MM.1S (cell line): Measurements from ENCODE around the gene CFAP46.

Source experiments
- DNase-seq: peaks from one replicate; pipeline ENCODE4 v3.0.0-alpha.2; 2015
- H2AFZ ChIP-seq: fragments of 300-600 bp; sonication (generic); 2 replicates; pipeline ENCODE4 v1.6.0; 2016; ENCODE audit warnings: antibody characterized with exemption, low read length
- H3F3A ChIP-seq: fragments of 300-600 bp; sonication (generic); 2 replicates; pipeline ENCODE4 v1.6.1; 2016; ENCODE audit warnings: mild to moderate bottlenecking, antibody characterized with exemption, low read length, moderate library complexity, mixed read lengths; ENCODE audit not compliant: insufficient read depth
- H3K27ac ChIP-seq: fragments of 300-600 bp; sonication (generic); 2 replicates; pipeline ENCODE4 v1.5.1; 2016; ENCODE audit warnings: mild to moderate bottlenecking, low read length
- H3K27me3 ChIP-seq: fragments of 300-600 bp; sonication (generic); replicated peaks from 2 replicates; pipeline ENCODE4 v1.6.0; 2016; ENCODE audit warnings: low read length; ENCODE audit not compliant: insufficient read depth
- H3K36me3 ChIP-seq: fragments of 300-600 bp; sonication (generic); replicated peaks from 2 replicates; pipeline ENCODE4 v1.6.1; 2016; ENCODE audit warnings: mild to moderate bottlenecking, low read length, mixed read lengths; ENCODE audit not compliant: insufficient read depth
- H3K4me1 ChIP-seq: fragments of 300-600 bp; sonication (generic); 2 replicates; pipeline ENCODE4 v1.6.1; 2016; ENCODE audit warnings: low read length, mixed read lengths
- H3K4me2 ChIP-seq: fragments of 300-600 bp; sonication (generic); 2 replicates; pipeline ENCODE4 v1.6.0; 2016; ENCODE audit warnings: low read depth, low read length
- H3K4me3 ChIP-seq: fragments of 300-600 bp; sonication (generic); 2 replicates; pipeline ENCODE4 v1.5.1; 2016; ENCODE audit warnings: low read length, mixed read lengths
- H3K79me2 ChIP-seq: fragments of 300-600 bp; sonication (generic); 2 replicates; pipeline ENCODE4 v1.6.1; 2016; ENCODE audit warnings: mixed run types, low read length, mixed read lengths
- H3K9ac ChIP-seq: fragments of 300-600 bp; sonication (generic); 2 replicates; pipeline ENCODE4 v1.6.1; 2016; ENCODE audit warnings: low read length, mixed read lengths
- H3K9me2 ChIP-seq: fragments of 300-600 bp; sonication (generic); replicated peaks from 2 replicates; pipeline ENCODE4 v1.6.1; 2016; ENCODE audit warnings: mild to moderate bottlenecking, low read length, mixed read lengths; ENCODE audit not compliant: insufficient read depth
- H3K9me3 ChIP-seq: fragments of 300-600 bp; sonication (generic); replicated peaks from 2 replicates; pipeline ENCODE4 v1.6.1; 2016; ENCODE audit warnings: mild to moderate bottlenecking, low read length, mixed read lengths; ENCODE audit not compliant: insufficient read depth
- H4K20me1 ChIP-seq: fragments of 300-600 bp; sonication (generic); 2 replicates; pipeline ENCODE4 v1.6.1; 2016; ENCODE audit warnings: mild to moderate bottlenecking, low read length, moderate library complexity, mixed read lengths; ENCODE audit not compliant: insufficient read depth
- CTCF ChIP-seq: fragments of 300-600 bp; sonication (generic); IDR thresholded peaks from 2 replicates; pipeline ENCODE4 v1.5.1; 2016; ENCODE audit warnings: antibody characterized with exemption, low read length, mixed read lengths
- EZH2 ChIP-seq: fragments of 300-600 bp; sonication (generic); optimal IDR thresholded peaks from 2 replicates; pipeline ENCODE3; 2017; ENCODE audit warnings: low read depth, mild to moderate bottlenecking, antibody characterized with exemption, low read length, mixed read lengths
- EZH2phosphoT487 ChIP-seq: fragments of 300-600 bp; sonication (generic); IDR thresholded peaks from 2 replicates; pipeline ENCODE4 v1.6.1; 2018; ENCODE audit warnings: antibody characterized with exemption, low read length

The CFAP46 gene

DNA sequence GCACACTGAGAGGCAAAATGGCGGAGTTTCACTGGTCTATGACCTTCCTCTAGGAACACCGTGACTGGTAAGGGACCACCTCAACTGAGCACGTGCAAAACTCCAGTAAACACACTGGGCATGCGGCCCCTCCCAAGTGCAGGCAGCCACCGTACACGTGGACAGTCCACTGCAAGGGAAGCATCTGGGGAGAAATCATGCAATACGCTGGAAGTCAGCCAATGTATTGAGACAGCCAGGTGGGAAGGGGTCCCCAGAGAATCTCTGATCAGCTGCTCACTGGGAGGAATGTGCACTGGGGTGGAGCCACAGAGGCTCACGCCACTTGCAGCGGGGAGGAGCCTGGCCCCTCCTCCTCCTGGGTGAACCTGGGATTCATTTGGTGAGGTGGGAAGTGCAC is 49.3 kb downstream of the CFAP46 start:
- Histone ChIP-seq H3K27me3 (peaks cover 37% of the 10 kb centered on the region), H4K20me1 (no peaks in the 10 kb centered on the region)

DNA sequence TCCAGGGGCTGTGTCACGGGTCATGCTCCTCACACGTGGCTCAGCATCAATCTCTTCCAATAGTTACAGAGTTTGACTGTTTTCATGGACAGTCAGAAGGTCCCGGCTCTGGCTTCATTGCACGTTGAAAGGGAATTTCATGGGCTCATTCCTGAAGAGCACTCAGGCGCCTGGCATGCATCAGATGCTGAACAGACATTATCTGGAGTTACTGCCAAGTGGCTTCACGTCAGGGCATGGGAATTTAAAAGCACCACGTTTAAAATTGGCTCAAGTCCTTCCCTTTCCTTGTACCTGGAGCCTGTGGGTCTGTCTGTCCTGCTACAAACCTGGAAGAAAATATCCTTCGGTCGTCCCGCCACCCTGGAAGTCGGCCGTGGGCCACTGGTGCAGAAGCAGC is 50.4 kb downstream of the CFAP46 start:
- Histone ChIP-seq H3K4me1 (no peaks in the 10 kb centered on the region), H3K9me3 (no peaks in the 10 kb centered on the region), H3K27me3 (peaks cover 37% of the 10 kb centered on the region), H3K36me3 (no peaks in the 10 kb centered on the region), H3K79me2 (no peaks in the 10 kb centered on the region), H3K27ac (no peak overlapping the region), H2AFZ (no peak overlapping the region), H3K4me3 (no peak overlapping the region), H3K9me2 (no peaks in the 10 kb centered on the region), H4K20me1 (no peaks in the 10 kb centered on the region), H3K4me2 (no peak overlapping the region), H3K9ac (no peak overlapping the region), H3F3A (no peaks in the 10 kb centered on the region)
- DNase-seq: no peak
- TF ChIP-seq EZH2: no peak
- TF ChIP-seq EZH2phosphoT487: no peak
- no peak for TF ChIP-seq CTCF

More for the DNA sequence above, 49.3 kb downstream of the CFAP46 start:
- Histone ChIP-seq H3K4me3 (no peak overlapping the region), H3K9ac (no peak overlapping the region), H3K4me2 (no peak overlapping the region), H3K27ac (no peak overlapping the region), H3K36me3 (no peaks in the 10 kb centered on the region), H3K4me1 (no peaks in the 10 kb centered on the region), H3F3A (no peaks in the 10 kb centered on the region), H3K79me2 (no peaks in the 10 kb centered on the region), H3K9me2 (no peaks in the 10 kb centered on the region), H3K9me3 (no peaks in the 10 kb centered on the region), H2AFZ (no peak overlapping the region)
- no peak for TF ChIP-seq EZH2
- TF ChIP-seq EZH2phosphoT487: no peak
- no peak for TF ChIP-seq CTCF
- no peak for DNase-seq

DNA sequence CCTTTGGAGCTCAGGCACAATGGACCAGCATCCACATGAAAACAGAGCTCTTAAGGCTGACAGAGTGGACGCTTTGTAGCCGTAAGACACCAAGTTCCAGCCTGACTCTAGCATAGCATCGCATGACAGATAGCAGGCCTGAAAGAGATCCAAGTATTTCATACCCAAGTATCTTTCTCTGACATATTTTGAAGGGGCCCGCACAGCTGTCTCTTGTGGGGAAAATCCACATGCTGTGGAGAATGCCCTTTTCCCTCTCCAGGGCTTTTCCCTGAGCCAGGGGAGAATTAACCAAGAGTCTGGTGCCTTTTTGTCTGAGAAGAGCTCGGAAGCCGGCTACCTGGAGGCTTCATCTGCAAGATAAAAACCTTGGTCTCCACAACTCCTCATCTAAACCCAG is 51.0 kb downstream of the CFAP46 start:
- Histone ChIP-seq H3K9me2 (no peaks in the 10 kb centered on the region), H3K9ac (no peak overlapping the region), H3K4me2 (no peak overlapping the region), H3K79me2 (no peaks in the 10 kb centered on the region), H2AFZ (no peak overlapping the region), H3K36me3 (no peaks in the 10 kb centered on the region), H3K4me1 (no peaks in the 10 kb centered on the region), H3K9me3 (no peaks in the 10 kb centered on the region), H4K20me1 (no peaks in the 10 kb centered on the region), H3K4me3 (no peak overlapping the region), H3K27me3 (peaks cover 37% of the 10 kb centered on the region), H3K27ac (no peak overlapping the region), H3F3A (no peaks in the 10 kb centered on the region)
- no peak for TF ChIP-seq EZH2
- no peak for TF ChIP-seq CTCF
- no peak for TF ChIP-seq EZH2phosphoT487
- no peak for DNase-seq
